BLaER1 (cell line): ENCODE measurements around the gene ODAD4.

Experiments used
- H3K27ac ChIP-seq: shearing (Covaris generic); formaldehyde crosslinking; 2 replicates; pipeline ENCODE4 v1.8.1; 2022
- H3K27me3 ChIP-seq: shearing (Covaris generic); formaldehyde crosslinking; 2 replicates; pipeline ENCODE4 v1.8.1; 2022
- H3K36me3 ChIP-seq: shearing (Covaris generic); formaldehyde crosslinking; 2 replicates; pipeline ENCODE4 v1.8.1; 2022
- H3K4me1 ChIP-seq: shearing (Covaris generic); formaldehyde crosslinking; 2 replicates; pipeline ENCODE4 v1.8.1; 2022
- H3K4me2 ChIP-seq: shearing (Covaris generic); formaldehyde crosslinking; 2 replicates; pipeline ENCODE4 v1.8.1; 2022
- H3K4me3 ChIP-seq: shearing (Covaris generic); formaldehyde crosslinking; 2 replicates; pipeline ENCODE4 v1.8.1; 2022
- H3K9ac ChIP-seq: shearing (Covaris generic); formaldehyde crosslinking; 2 replicates; pipeline ENCODE4 v1.8.1; 2022
- H3K9me3 ChIP-seq: shearing (Covaris generic); formaldehyde crosslinking; 2 replicates; pipeline ENCODE4 v1.8.1; 2022
- H4K20me1 ChIP-seq: shearing (Covaris generic); formaldehyde crosslinking; 2 replicates; pipeline ENCODE4 v1.8.1; 2022
- Cebpa-rat ChIP-seq: shearing (Covaris generic); IDR thresholded peaks from 2 replicates; pipeline ENCODE4 v1.8.1; 2022

The ODAD4 gene

GRCh38 chr17:41988418-41988817 is 58.0 kb downstream of the ODAD4 start:
- 0 out of 2 replicates have a peak, but pooled peaks cover 6% of the 10 kb centered on the region for H3K4me1 ChIP-seq
- H3K9ac ChIP-seq, result no peak overlapping the region; the same call in 1 of the 2 replicates
- no peaks in the 10 kb centered on the region for H3K9me3 ChIP-seq
- 0 out of 2 replicates have a peak, but pooled peaks cover 17% of the 10 kb centered on the region for H4K20me1 ChIP-seq
- no peak overlapping the region for H3K27ac ChIP-seq
- H3K4me2 ChIP-seq, result no peak overlapping the region
- no peak overlapping the region for H3K4me3 ChIP-seq
- no peaks in the 10 kb centered on the region for H3K27me3 ChIP-seq
- no peak for TF ChIP-seq Cebpa-rat
- peaks cover 100% of the 10 kb centered on the region for H3K36me3 ChIP-seq

- Histone ChIP-seq H3K9me3 (no peaks in the 10 kb centered on the region), H3K4me2 (no peak overlapping the region), H3K27me3 (no peaks in the 10 kb centered on the region), H3K36me3 (peaks cover 100% of the 10 kb centered on the region), H3K9ac (no peak overlapping the region), H3K4me1 (0 out of 2 replicates have a peak, but pooled peaks cover 6% of the 10 kb centered on the region), H3K4me3 (no peak overlapping the region), H4K20me1 (0 out of 2 replicates have a peak, but pooled peaks cover 18% of the 10 kb centered on the region), H3K27ac (no peak overlapping the region)
- TF ChIP-seq Cebpa-rat, result no peak
These were observed 59.4 kb downstream of the ODAD4 start for GRCh38 chr17:41989702-41990419.

GRCh38 chr17:41992576-41992975 is 62.2 kb downstream of the ODAD4 start:
- peaks cover 100% of the 10 kb centered on the region for H3K36me3 ChIP-seq
- no peaks in the 10 kb centered on the region for H3K27me3 ChIP-seq
- peaks cover 45% of the 10 kb centered on the region for H4K20me1 ChIP-seq
- no peak overlapping the region for H3K27ac ChIP-seq
- no peaks in the 10 kb centered on the region for H3K9me3 ChIP-seq
- TF ChIP-seq Cebpa-rat, result no peak
- no peak overlapping the region for H3K4me3 ChIP-seq
- no peak overlapping the region for H3K4me2 ChIP-seq
- peaks cover 20% of the 10 kb centered on the region for H3K4me1 ChIP-seq
- H3K9ac ChIP-seq, result no peak overlapping the region

GRCh38 chr17:41996855-41997164 is 66.4 kb downstream of the ODAD4 start:
- no peaks in the 10 kb centered on the region for H3K27me3 ChIP-seq
- peak overlapping the region; percentile 20; the same call in 1 of the 2 replicates for H3K9ac ChIP-seq
- no peaks in the 10 kb centered on the region for H3K9me3 ChIP-seq
- no peak overlapping the region for H3K4me3 ChIP-seq
- H3K27ac ChIP-seq, result 0 out of 2 replicates have a peak overlapping the region, but pooled peaks have one; percentile 14
- H3K4me2 ChIP-seq, result peak overlapping the region; percentile 47; the same call in 1 of the 2 replicates
- H3K4me1 ChIP-seq, result peaks cover 15% of the 10 kb centered on the region
- TF ChIP-seq Cebpa-rat, result no peak
- peaks cover 70% of the 10 kb centered on the region for H4K20me1 ChIP-seq
- peaks cover 100% of the 10 kb centered on the region for H3K36me3 ChIP-seq

GRCh38 chr17:41998497-41998896 is 68.1 kb downstream of the ODAD4 start:
- no peaks in the 10 kb centered on the region for H3K9me3 ChIP-seq
- H3K27ac ChIP-seq, result no peak overlapping the region
- H3K36me3 ChIP-seq, result peaks cover 100% of the 10 kb centered on the region
- no peak overlapping the region for H3K9ac ChIP-seq
- peaks cover 15% of the 10 kb centered on the region for H3K4me1 ChIP-seq
- H3K27me3 ChIP-seq, result no peaks in the 10 kb centered on the region
- no peak overlapping the region for H3K4me3 ChIP-seq
- peaks cover 87% of the 10 kb centered on the region for H4K20me1 ChIP-seq
- H3K4me2 ChIP-seq, result no peak overlapping the region
- TF ChIP-seq Cebpa-rat, result no peak

GRCh38 chr17:42000413-42001133 is 70.2 kb downstream of the ODAD4 start:
- peaks cover 15% of the 10 kb centered on the region for H3K4me1 ChIP-seq
- H3K4me3 ChIP-seq, result no peak overlapping the region
- TF ChIP-seq Cebpa-rat, result no peak
- no peaks in the 10 kb centered on the region for H3K9me3 ChIP-seq
- H3K36me3 ChIP-seq, result peaks cover 92% of the 10 kb centered on the region
- no peak overlapping the region for H3K9ac ChIP-seq
- H3K27ac ChIP-seq, result no peak overlapping the region
- H4K20me1 ChIP-seq, result peaks cover 99% of the 10 kb centered on the region
- H3K27me3 ChIP-seq, result no peaks in the 10 kb centered on the region
- no peak overlapping the region for H3K4me2 ChIP-seq

- no peaks in the 10 kb centered on the region for H3K27me3 ChIP-seq
- H3K27ac ChIP-seq, result no peak overlapping the region
These were observed 71.3 kb downstream of the ODAD4 start for GRCh38 chr17:42001729-42002128.

GRCh38 chr17:42002175-42002791 is 71.9 kb downstream of the ODAD4 start:
- Histone ChIP-seq H3K27me3 (no peaks in the 10 kb centered on the region), H4K20me1 (peaks cover 99% of the 10 kb centered on the region), H3K27ac (no peak overlapping the region), H3K9ac (no peak overlapping the region), H3K36me3 (peaks cover 81% of the 10 kb centered on the region), H3K9me3 (no peaks in the 10 kb centered on the region), H3K4me3 (no peak overlapping the region), H3K4me2 (no peak overlapping the region), H3K4me1 (peaks cover under 1% of the 10 kb centered on the region; the same call in 1 of the 2 replicates)
- no peak for TF ChIP-seq Cebpa-rat

More at GRCh38 chr17:42001729-42002128, 71.3 kb downstream of the ODAD4 start:
- H3K4me1 ChIP-seq, result peaks cover 6% of the 10 kb centered on the region
- H4K20me1 ChIP-seq, result peaks cover 99% of the 10 kb centered on the region
- no peak overlapping the region for H3K4me3 ChIP-seq
- no peaks in the 10 kb centered on the region for H3K9me3 ChIP-seq
- H3K4me2 ChIP-seq, result no peak overlapping the region
- H3K9ac ChIP-seq, result no peak overlapping the region
- no peak for TF ChIP-seq Cebpa-rat
- peaks cover 81% of the 10 kb centered on the region for H3K36me3 ChIP-seq

GRCh38 chr17:42002792-42003301 is 72.4 kb downstream of the ODAD4 start:
- peaks cover 99% of the 10 kb centered on the region for H4K20me1 ChIP-seq
- no peak overlapping the region for H3K4me3 ChIP-seq
- H3K27me3 ChIP-seq, result no peaks in the 10 kb centered on the region
- H3K9ac ChIP-seq, result no peak overlapping the region
- no peak overlapping the region for H3K27ac ChIP-seq
- TF ChIP-seq Cebpa-rat, result no peak
- peaks cover 81% of the 10 kb centered on the region for H3K36me3 ChIP-seq
- H3K9me3 ChIP-seq, result no peaks in the 10 kb centered on the region
- no peaks in the 10 kb centered on the region for H3K4me1 ChIP-seq
- H3K4me2 ChIP-seq, result no peak overlapping the region
